HG03575 (cell line): ENCODE results near the gene FSCN2.

Source experiments
- ATAC-seq: cut with Tn5 transposase; IDR thresholded peaks from one replicate; pipeline ENCODE4 v1.9.1; 2021; ENCODE audit not compliant: unreplicated experiment, insufficient number of reproducible peaks, low FRiP score; ENCODE audit errors: extremely low read depth

Gene FSCN2

GRCh38 chr17:81536299-81537290 lies 8.4 kb downstream of the FSCN2 start:
- ATAC-seq: no peak

- no peak for ATAC-seq
Measured at GRCh38 chr17:81537343-81537855, 9.2 kb downstream of the FSCN2 start.

- ATAC-seq: no peak
Measured at GRCh38 chr17:81537856-81538555, 9.8 kb downstream of the FSCN2 start.

- no peak for ATAC-seq
Measured at GRCh38 chr17:81538651-81539570, 10.7 kb downstream of the FSCN2 start.

- ATAC-seq: no peak
Measured at GRCh38 chr17:81539571-81539900, 11.4 kb downstream of the FSCN2 start.

GRCh38 chr17:81539961-81540675 lies 11.9 kb downstream of the FSCN2 start:
- no peak for ATAC-seq

GRCh38 chr17:81540676-81541027 lies 12.5 kb downstream of the FSCN2 start:
- ATAC-seq: no peak

GRCh38 chr17:81541123-81541522 lies 12.9 kb downstream of the FSCN2 start:
- ATAC-seq: no peak

GRCh38 chr17:81542431-81543338 lies 14.5 kb downstream of the FSCN2 start:
- ATAC-seq: no peak

GRCh38 chr17:81543339-81543675 lies 15.1 kb downstream of the FSCN2 start:
- no peak for ATAC-seq

GRCh38 chr17:81543756-81544155 lies 15.6 kb downstream of the FSCN2 start:
- ATAC-seq: no peak

- no peak for ATAC-seq
Measured at GRCh38 chr17:81544281-81544974, 16.3 kb downstream of the FSCN2 start.

- no peak for ATAC-seq
Measured at GRCh38 chr17:81545160-81545949, 17.2 kb downstream of the FSCN2 start.

- no peak for ATAC-seq
Measured at GRCh38 chr17:81546906-81547613, 18.9 kb downstream of the FSCN2 start.

- no peak for ATAC-seq
Measured at GRCh38 chr17:81547614-81547982, 19.4 kb downstream of the FSCN2 start.

- ATAC-seq: no peak
Measured at GRCh38 chr17:81549031-81549557, 20.9 kb downstream of the FSCN2 start.
